ENCODE measurements around the gene STXBP5. TPM values are rescaled to one million over a fixed set of nuclear protein-coding genes. Genes with fewer than 3 reads are reported as not detected.

The STXBP5 gene
- polyA plus RNA-seq, 1 donor (not counting 4 experiments of a cell fraction or from before 2014, with no cell fraction given), result 19.4 TPM

DNA sequence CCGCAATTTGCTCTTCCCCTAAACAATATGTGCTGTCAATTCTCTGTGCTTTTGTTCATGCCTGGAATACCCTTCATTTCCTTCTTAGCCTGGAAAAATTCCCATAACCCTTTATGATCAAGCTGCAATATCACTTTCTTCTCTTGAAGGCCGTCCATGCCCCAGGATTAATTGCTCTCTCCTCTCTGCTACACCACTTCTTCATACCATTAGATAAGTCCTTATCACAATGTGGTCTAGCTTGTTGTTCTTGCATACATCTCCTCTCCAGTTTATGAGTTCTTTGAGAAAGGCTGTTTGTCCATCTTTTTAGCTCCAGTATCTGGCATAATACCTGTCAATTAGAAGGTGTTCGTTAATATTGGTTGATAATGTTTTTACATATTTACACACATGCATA, 193.1 kb downstream of the STXBP5 start:
- Histone ChIP-seq H3K4me1 (ENCODE audit: control insufficient read depth, extremely low read depth, insufficient read depth, low read length) (no peaks in the 10 kb centered on the region), H3K79me2 (ENCODE audit: control insufficient read depth, insufficient read depth, low read length) (no peaks in the 10 kb centered on the region), H3K9me3 (ENCODE audit: control insufficient read depth, low read depth, low read length) (peaks cover 4% of the 10 kb centered on the region), H2AFZ (ENCODE audit: control insufficient read depth, low read length) (no peak overlapping the region), H3K9ac (ENCODE audit: control insufficient read depth, extremely low read depth, insufficient read depth, low read length) (no peak overlapping the region), H3K4me3 (ENCODE audit: control insufficient read depth in 2 of 3, extremely low read depth in 1 of 3, insufficient read depth in 2 of 3, low read depth in 1 of 3, low read length in 3 of 3) (no peak overlapping the region), H3K27ac (ENCODE audit: control insufficient read depth, insufficient read depth, low read length) (no peak overlapping the region), H3K9me1 (ENCODE audit: control insufficient read depth, extremely low read depth, insufficient read depth, low read length) (no peaks in the 10 kb centered on the region), H3K4me2 (ENCODE audit: control insufficient read depth, extremely low read depth, insufficient read depth, low read depth, low read length) (no peak overlapping the region), H3K27me3 (ENCODE audit: control insufficient read depth, extremely low read depth, insufficient read depth, low read length) (no peaks in the 10 kb centered on the region), H3K36me3 (ENCODE audit: control insufficient read depth in 2 of 2, extremely low read depth in 1 of 2, insufficient read depth in 2 of 2, low read length in 2 of 2) (no peaks in the 10 kb centered on the region), H4K20me1 (ENCODE audit: control insufficient read depth, extremely low read depth, insufficient read depth, low read length) (no peaks in the 10 kb centered on the region)
- no peak for FAIRE-seq
- dilution Hi-C loops (cut with MboI; ENCODE audit: extremely low pct_ligation_motif_present, low sequenced_read_pairs), result no loop called here
- TF ChIP-seq EZH2 (IDR thresholded peaks at IDR 0.05; ENCODE audit: low read length), result no peak
- TF ChIP-seq, protein P1, sequence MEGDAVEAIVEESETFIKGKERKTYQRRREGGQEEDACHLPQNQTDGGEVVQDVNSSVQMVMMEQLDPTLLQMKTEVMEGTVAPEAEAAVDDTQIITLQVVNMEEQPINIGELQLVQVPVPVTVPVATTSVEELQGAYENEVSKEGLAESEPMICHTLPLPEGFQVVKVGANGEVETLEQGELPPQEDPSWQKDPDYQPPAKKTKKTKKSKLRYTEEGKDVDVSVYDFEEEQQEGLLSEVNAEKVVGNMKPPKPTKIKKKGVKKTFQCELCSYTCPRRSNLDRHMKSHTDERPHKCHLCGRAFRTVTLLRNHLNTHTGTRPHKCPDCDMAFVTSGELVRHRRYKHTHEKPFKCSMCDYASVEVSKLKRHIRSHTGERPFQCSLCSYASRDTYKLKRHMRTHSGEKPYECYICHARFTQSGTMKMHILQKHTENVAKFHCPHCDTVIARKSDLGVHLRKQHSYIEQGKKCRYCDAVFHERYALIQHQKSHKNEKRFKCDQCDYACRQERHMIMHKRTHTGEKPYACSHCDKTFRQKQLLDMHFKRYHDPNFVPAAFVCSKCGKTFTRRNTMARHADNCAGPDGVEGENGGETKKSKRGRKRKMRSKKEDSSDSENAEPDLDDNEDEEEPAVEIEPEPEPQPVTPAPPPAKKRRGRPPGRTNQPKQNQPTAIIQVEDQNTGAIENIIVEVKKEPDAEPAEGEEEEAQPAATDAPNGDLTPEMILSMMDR (optimal IDR thresholded peaks at IDR 0.05 in 1 of 3, IDR thresholded peaks at IDR 0.05 in 1 of 3, conservative IDR thresholded peaks at IDR 0.05 in 1 of 3; ENCODE audit: extremely low read depth in 1 of 3, insufficient read depth in 2 of 3, low read length in 3 of 3), result no peak
- no peak for DNase-seq (ENCODE audit: low read depth, low spot score)

DNA sequence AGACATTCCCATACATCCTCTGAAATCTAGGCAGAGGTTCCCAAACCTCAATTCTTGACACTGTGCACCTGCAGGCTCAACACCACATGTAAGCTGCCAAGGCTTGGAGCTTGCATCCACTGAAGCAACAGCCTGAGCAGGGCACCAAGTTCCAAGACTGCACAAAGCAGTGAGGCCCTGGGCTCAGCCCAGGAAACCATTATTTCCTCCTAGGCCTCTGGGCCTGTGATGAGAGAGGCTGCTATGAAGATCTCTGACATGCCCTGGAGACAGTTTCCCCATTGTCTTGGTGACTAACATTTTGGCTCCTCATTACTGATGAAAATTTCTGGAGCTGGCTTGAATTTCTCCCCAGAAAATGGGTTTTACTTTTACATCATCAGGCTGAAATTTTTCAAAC, 196.8 kb downstream of the STXBP5 start:
- no peak overlapping the region for H3K27ac ChIP-seq (ENCODE audit: control insufficient read depth, insufficient read depth, low read length)
- dilution Hi-C loops (cut with MboI; ENCODE audit: extremely low pct_ligation_motif_present, low sequenced_read_pairs), result no loop called here
- DNase-seq (ENCODE audit: low read depth, low spot score) (no peak), FAIRE-seq (no peak)
- no peaks in the 10 kb centered on the region for H4K20me1 ChIP-seq (ENCODE audit: control insufficient read depth, extremely low read depth, insufficient read depth, low read length)
- no peak overlapping the region for H3K4me2 ChIP-seq (ENCODE audit: control insufficient read depth, extremely low read depth, insufficient read depth, low read depth, low read length)
- no peak overlapping the region for H2AFZ ChIP-seq (ENCODE audit: control insufficient read depth, low read length)
- H3K27me3 ChIP-seq (ENCODE audit: control insufficient read depth, extremely low read depth, insufficient read depth, low read length), result no peaks in the 10 kb centered on the region
- H3K9me1 ChIP-seq (ENCODE audit: control insufficient read depth, extremely low read depth, insufficient read depth, low read length), result no peaks in the 10 kb centered on the region
- TF ChIP-seq, protein P1 (optimal IDR thresholded peaks at IDR 0.05 in 1 of 3, IDR thresholded peaks at IDR 0.05 in 1 of 3, conservative IDR thresholded peaks at IDR 0.05 in 1 of 3; ENCODE audit: extremely low read depth in 1 of 3, insufficient read depth in 2 of 3, low read length in 3 of 3), result no peak
- TF ChIP-seq EZH2 (IDR thresholded peaks at IDR 0.05; ENCODE audit: low read length), result no peak
- no peaks in the 10 kb centered on the region for H3K36me3 ChIP-seq (ENCODE audit: control insufficient read depth in 2 of 2, extremely low read depth in 1 of 2, insufficient read depth in 2 of 2, low read length in 2 of 2)
- no peaks in the 10 kb centered on the region for H3K79me2 ChIP-seq (ENCODE audit: control insufficient read depth, insufficient read depth, low read length)
- no peaks in the 10 kb centered on the region for H3K4me1 ChIP-seq (ENCODE audit: control insufficient read depth, extremely low read depth, insufficient read depth, low read length)
- H3K9me3 ChIP-seq (ENCODE audit: control insufficient read depth, low read depth, low read length), result peaks cover 4% of the 10 kb centered on the region
- no peak overlapping the region for H3K9ac ChIP-seq (ENCODE audit: control insufficient read depth, extremely low read depth, insufficient read depth, low read length)
- H3K4me3 ChIP-seq (ENCODE audit: control insufficient read depth in 2 of 3, extremely low read depth in 1 of 3, insufficient read depth in 2 of 3, low read depth in 1 of 3, low read length in 3 of 3), result no peak overlapping the region
